GM19043 (cell line): ENCODE results near the gene FBXL17.

ENCODE experiments used
- ATAC-seq: cut with Tn5 transposase; IDR thresholded peaks from one replicate; pipeline ENCODE4 v1.9.1; 2021; ENCODE audit warnings: low read depth; ENCODE audit not compliant: unreplicated experiment

FBXL17 gene

DNA sequence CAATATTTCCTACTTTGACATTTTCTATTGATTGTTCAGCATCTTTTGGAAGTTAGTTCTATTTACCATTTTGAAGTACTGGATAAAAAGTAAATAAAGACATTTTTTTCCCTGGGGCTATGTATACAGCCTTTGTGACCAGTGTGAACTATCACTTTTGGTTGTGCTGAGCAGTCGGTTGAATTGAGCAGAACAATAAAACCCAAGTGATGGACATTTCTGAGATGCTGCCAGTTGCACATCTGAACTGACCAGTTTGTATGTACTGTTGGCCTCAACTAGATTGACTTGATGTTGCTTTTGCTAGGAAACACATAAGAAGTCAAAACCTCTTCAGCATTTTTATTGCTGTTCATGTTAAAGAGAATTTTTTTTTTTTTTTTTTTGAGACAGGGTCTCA, 451.0 kb downstream of the FBXL17 start:
- no peak for ATAC-seq

DNA sequence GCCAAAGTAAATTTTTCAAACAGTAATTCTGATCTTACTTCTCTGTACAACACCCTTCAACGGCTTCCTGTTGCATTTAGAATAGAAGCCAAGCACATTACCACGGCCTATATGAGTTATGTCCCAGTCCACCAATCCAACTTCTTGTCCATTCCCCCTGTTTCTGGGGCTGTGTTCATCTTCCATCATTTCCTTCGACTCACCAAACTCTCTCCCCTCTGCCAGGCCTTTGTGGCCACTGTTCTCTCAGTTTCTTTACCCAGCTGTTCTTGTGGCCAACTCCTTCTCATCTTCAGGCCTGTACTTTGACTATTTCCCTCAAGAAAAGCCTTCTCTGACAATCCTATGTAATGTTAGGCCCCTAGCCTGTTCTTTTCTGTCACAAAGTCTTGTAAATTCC, 451.8 kb downstream of the FBXL17 start:
- ATAC-seq: no peak

DNA sequence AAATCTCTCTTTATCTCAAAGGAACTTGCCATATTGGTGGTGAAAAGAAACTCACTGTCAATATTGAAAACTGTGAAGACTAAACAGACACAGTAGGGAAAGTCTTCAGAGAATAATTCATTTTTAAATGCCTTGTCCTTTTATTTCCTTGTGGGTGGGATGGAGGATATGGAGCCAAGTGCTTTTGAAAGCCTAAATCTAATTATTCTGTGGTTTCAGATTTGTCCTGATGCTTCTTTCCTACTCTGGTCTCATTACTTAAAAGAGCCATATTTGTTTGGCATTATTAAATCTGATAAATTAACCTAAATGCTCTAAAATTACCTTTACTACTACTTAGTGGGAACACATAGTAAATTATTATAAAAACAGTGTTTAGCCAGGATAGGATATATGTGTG, 452.8 kb downstream of the FBXL17 start:
- ATAC-seq: no peak

DNA sequence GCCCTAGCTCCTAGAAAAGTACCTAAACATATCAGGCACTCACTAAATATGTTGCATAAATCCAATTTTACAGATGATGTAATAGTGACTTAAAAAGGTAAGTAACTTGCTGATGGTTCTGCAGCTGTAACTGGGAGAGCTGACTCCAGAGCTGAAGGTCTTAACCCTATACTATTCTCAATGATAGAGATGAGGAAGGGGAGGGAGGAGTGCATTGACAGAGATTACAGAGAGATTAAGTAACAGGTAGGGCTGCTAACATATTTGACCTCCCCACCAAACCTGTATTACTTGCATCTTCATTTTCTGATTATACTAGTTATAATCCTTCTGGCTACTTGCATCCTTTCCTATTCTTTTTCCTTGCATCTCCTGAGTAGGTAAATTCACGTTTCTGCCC, 455.8 kb downstream of the FBXL17 start:
- ATAC-seq: no peak

DNA sequence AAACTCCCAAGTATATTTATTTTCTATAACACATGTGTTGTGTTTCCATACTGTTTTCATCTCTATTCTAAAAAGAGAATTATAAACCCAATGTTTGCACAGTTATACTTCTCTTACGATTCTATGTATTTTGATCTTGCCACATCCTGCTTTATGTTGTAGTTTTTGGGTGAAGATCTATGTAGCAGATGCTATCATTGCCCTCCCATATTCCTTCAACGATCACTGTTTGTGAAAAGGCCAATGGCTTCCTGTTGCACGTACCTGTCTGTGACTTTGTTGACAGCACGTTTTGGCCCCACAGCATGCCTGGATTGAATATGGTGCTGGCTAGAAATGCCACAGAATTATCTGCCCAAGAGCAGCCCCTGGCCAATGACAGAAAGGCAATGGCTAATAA, 456.7 kb downstream of the FBXL17 start:
- no peak for ATAC-seq

DNA sequence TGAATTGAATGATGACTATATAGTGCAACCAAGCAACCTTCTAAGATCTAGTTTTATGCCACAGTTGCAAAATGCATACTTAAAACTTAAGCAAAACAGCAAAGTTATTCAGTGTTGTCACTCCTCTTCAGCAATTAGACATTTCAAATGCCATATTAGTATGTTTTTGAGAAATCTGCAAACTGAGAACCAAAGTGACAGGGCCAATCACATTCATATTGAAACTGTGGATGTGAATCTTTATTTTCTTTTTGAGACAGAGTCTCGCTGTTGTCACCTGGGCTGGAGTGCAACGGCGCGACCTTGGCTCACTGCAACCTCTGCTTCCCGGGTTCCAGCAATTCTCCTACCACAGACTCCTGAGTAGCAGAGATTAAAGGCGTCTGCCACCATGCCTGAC, 461.9 kb downstream of the FBXL17 start:
- ATAC-seq: no peak

DNA sequence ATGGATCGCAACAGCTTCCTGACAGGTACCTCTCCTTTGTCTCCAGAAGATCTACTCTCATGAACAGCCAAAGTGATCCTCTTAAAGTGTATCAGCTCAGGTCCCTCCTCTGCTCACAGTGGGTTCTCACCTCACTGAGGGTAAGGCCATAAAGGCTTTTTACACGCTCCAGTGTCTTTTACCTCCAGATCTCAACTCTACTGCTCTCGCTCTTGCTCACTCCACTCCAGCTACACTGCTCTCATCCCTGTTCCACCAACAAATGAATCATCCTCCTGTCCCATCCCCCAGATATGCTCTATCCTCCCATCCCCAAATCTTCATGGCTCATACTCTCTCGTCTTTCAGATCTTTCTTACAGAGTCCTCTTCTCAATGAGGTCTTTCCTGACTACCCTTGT, 462.5 kb downstream of the FBXL17 start:
- ATAC-seq: no peak

DNA sequence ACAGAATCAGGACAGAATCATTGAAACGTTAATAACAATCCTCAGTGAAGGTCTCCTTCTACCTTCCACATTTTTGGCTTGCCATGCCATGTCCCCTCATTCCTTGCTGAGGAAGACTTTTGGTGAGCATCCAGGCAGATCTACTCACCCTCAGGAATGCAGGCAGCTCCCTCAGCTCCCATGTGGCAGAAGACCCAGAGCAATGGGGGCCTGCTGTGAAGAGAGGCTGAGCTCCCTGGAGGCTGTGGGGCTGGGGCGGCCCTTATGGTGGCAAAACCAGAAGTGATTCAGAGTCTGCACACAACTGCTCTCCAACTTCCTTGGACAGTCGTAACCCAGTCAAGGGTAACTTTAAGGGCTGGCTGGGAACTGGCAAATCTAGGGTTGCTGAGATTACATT, 463.9 kb downstream of the FBXL17 start:
- ATAC-seq: no peak

DNA sequence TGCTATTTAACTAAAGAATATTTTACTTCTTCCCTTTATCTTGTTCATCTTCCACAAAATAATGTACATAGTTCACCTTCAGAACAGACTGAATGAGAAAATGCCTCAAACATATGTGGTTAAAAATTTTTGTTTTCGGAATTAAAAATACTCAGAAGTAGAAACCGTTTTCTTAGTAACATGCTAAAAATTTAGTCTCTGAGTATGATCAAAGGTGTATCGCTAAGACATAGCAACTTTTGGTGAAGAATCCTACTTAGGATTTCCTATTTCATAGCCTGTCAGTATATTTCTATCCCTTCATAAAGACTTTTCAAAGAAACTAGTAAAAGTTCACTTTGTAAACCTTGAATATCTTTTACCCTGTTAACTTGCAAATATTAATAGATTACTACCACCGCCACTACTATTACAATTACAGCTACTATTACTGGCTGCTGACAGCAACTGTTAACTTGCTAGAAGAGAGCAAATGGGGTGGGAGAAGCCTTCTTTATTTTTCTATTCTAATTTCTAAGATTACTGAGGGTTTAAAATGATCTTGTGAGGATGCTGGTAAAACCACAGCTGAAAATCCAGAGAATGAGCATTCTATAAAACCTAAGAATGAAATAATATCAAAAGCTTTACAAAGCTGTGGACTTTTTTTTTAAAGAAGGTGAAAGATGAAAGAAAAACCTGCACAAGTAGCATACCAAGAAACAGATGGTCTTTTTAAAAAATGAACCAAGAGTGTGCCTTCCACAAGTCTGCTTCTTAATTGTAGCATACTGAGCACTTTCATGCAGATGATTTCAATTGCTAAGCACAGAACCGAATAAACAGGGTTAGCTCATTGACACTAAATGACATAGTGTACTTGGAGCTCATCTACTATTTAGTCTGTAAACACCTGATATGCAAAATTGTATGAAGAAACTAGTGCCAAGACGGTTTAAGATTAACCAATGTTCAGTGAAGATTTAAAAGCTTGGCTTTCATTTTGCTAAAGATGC, 464.9 kb downstream of the FBXL17 start:
- ATAC-seq: no peak

DNA sequence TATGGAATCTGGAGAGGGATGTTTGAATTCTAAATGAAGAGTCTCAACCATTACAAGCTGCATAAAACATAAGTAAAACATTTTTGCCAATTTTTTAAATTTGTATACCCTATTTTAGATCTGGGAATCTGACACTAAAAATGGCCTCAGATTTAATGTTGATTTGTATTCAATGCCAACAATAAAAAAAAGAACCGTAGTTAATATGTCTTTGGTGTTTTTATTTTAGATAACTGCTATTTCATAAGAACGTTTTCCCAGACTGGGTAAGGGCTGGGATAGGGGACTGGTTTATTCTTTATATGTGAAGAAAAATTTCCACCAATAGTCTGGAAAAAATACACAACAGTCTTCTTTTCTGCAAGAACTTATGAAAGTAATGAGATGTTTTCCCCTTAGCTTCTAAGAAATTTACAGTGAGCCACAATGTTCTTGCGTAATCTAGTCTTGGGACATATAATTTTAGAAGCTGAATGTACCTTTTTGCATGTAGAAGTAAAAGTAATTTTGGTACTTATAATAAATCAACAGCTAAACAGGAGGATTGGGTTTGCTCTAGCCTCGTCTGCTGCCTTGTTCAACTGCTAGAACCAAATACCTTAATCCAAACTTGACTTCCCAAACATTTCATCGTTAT, 466.6 kb downstream of the FBXL17 start:
- ATAC-seq: no peak

DNA sequence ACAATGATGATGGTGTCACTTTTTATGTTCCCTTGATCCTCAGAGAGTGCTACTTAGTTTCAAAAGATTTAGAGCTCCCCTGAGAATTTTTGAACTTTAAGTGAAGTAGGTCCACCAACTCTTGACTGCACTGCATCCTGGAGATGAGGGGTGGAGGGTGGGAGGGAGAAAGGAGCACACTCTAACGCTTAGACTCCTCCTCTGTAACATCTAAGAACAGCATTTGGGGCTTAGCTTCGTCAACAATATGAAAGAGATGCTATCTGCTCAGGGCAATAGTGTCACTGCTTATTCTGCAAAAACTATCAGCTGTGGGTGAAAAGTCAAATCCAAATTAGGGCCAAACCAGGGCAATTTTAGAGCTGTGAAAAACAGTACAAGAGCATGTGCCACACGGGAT, 468.4 kb downstream of the FBXL17 start:
- no peak for ATAC-seq

DNA sequence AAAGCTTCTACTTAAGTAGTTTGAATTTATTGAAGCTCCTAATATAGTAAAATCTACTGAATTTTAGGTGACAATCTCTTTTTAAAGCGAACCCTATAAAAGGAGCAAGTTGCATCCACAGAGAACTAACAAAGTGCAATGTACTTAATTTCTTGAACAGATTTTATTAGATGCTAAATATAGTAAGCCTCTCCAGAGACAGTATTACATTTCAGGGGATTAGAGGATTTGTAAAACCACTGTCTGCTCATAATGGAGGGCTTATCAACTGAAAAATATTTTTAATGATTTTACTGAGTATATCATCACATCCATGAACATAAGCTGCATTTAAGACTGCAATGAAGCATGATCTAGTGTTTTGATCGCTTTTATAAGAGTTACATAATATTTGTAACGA, 481.2 kb downstream of the FBXL17 start:
- ATAC-seq: no peak

DNA sequence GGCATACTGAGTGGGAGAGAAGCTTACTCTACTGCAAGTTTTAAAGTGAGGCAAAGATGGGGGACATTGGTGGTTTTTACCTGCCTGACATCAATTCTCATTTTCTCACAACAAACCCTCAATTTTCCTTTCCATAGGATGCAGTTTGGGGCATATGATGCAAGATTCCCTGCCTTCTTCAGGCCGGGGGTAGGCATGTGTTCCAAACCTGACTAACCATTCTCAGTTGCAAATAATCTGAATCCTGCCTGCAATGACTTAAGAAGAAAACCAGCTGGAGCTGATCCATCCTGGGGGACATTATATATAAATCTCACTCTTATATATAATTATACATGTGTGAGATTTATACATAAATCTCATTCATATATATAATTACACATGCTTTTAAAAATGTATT, 487.5 kb downstream of the FBXL17 start:
- no peak for ATAC-seq

DNA sequence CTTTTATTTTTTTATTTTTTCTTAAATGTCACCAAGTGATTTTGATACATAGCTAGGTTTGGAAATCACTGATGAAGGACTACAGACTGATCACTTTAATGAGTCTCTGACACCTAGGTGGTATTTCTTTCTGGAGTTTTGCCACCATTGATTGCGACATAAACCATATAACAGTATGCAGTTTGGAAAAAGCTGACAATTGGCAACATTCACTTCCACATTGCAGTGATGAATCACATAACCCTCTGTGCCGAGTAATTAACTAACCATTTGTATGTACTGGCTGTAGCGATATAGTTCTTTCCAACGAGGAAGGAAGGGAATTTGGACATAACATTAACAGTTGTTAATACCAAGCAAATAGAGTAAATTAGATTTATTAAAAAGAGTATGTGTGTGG, 488.3 kb downstream of the FBXL17 start:
- ATAC-seq: no peak

DNA sequence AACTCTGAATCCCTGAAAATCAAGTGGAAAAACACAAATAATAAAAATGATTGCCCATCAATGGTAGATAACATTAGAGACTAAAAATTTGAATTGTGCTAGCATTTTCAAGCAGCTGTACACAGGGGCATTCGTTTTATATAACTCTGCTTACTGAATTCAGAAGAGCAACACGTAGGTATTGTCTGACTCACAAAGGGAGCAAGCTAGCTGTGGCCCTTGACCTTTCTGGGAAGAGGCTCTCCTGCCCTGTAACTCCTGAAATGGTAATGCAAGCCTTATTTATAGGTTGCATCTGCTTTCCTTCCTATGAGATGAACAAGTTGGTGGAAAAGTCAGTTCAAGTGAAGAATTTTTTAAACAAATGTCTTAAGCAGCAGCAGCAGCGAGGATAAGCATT, 492.5 kb downstream of the FBXL17 start:
- ATAC-seq: no peak

DNA sequence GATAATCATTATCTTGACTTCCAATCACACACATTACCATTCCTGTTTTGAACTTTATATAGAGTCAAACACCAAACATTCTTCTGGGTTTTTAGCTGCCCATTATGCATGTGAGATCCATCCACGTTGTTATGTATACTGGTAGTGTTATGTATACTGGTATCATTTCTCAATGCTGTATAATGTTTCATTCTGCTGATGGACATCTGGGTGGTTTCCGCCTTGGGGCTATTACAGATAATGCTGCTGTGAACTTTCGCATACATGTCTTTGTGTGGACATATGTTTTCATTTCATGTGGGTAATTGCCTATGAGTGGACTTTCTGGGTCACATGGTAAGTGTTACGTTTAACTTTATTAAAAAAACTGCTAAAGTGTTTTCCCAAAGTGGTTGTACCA, 493.4 kb downstream of the FBXL17 start:
- ATAC-seq: no peak

DNA sequence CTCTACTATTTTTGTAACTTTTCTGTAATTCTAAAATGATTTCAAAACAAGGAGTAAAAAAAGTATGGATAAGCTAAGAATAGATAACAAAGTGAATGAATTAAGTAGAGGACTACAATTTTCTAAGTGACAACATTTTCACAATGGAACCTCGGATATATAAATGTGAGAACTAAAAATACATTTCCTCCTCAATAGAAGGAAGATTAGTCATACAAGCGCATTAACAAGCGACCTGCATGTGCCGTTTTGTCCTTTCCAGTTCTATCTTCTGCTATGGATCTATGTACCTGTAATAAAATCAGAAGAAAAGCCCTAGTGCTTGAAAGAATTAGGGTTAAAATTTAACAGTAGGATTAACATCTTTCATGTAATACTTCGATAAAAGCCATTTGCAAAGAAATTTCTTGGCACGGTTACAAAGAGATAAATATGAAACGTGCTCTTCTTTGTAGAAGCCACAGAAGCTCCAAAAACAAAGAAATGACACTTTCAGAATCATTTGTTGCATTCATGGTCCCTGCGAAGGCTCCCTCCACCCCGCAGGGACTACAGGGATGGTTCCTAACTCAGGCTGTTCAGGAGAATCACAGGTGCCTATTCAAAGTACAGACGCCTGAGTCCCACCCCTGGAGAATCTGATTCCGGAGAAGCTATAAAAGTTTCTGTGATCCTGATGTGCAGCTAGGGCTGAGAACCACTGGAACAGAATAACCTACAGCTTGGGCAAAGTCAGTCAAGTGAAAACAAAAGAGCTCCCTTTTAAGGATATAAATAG, 494.5 kb downstream of the FBXL17 start:
- no peak for ATAC-seq

DNA sequence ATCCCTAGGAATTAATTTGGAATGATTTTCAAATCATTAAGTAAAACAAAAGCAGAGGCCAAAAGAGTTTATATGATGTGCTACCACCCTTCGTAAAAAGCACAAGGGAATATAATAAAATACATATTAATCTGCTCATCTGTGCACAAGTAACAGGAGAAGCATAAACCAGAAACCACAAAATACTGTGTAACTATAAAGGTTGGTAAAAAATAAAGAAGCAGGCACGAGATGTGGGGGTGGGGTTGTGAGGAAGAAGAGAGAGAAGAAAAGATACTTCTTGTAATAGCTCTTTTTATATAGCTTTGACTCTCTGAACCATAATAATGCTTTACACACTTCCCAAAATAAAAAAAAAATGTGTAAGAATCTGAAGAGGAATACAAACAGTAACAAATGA, 496.3 kb downstream of the FBXL17 start:
- ATAC-seq: no peak

DNA sequence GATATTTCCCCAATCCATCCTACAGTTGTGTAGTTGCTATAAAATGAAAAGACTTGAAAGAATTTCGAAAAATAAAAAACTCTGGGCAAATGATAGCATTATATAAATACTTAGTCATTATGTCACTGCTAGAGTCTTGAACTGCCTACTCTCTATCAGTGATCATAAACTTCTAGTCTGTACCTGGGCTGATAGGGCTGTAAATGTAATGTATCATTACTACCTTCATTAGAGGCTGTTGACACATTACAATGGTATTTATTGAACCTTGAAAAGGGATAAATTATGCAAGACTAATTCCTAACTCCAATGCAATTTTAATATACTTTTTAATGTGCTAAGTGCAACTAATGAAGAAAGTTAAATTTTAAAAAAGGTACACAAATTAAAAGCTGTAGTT, 497.0 kb downstream of the FBXL17 start:
- ATAC-seq: no peak

DNA sequence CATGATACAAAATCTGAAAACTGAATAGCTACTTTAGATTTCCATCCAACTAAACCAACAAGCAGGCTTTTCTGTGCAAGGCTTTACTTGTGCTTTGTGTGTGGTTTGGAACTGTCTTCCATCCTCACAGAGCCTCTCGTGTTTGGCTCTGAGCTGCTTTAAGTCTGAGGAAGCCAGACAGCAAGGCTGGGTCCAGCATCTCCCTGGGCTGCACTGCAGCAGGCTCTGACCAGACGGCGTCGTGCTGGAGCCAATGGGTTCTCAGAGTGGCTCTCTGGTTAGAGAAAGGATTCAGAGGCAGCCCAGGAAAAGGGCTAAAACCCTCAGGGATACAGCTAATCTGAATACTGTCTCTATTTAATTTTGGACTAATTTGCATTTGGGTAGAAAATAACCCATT, 503.2 kb downstream of the FBXL17 start:
- ATAC-seq: no peak

DNA sequence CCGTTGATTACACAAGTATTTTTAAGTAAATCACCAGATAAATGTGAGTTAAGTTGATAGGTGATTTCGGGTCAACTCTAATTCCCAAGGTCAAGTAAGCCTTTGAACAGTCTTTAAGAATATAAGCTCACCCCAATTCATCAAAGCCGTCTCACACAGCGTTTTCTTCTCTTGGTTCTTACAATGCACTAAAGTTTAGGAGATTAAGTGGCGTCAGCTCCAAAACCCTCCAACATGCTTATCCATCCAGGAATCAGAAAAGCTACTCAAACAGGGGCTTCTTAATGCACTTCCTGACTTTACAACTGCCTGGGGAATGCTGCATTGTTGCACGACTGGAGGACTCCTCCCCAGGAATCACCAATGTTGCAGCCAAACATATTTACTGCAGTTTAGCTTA, 505.0 kb downstream of the FBXL17 start:
- ATAC-seq: no peak
